Neutrophil (primary cell): ENCODE results near the gene ABCA3.

ENCODE experiments used
- H3K27ac ChIP-seq: fragments of 200-600 bp; sonication (generic); 2 replicates; pipeline ENCODE4 v1.5.1; 2016; ENCODE audit warnings: mild to moderate bottlenecking, moderate library complexity
- H3K27me3 ChIP-seq: fragments of 200-600 bp; sonication (generic); 2 replicates; pipeline ENCODE4 v1.6.0; 2016; ENCODE audit warnings: mild to moderate bottlenecking
- H3K36me3 ChIP-seq: fragments of 200-600 bp; sonication (generic); 2 replicates; pipeline ENCODE4 v1.5.1; 2017
- H3K4me1 ChIP-seq, 2 experiments: fragments of 200-600 bp in 1 of 2; sonication (generic) in 1 of 2; 1 replicate in 1 of 2; 2 replicates in 1 of 2; pipeline versions ENCODE4 v1.5.1 to v1.6.1; 2013 to 2016; ENCODE audit warnings: low read depth in 1 of 2, low read length in 1 of 2, mild to moderate bottlenecking in 1 of 2, moderate library complexity in 1 of 2; ENCODE audit not compliant: control insufficient read depth in 1 of 2, insufficient read depth in 1 of 2
- H3K4me3 ChIP-seq, 2 experiments: fragments of 200-600 bp in 1 of 2; sonication (generic) in 1 of 2; 1 replicate in 1 of 2; 2 replicates in 1 of 2; pipeline ENCODE4 v1.5.1; 2013 to 2016; ENCODE audit warnings: low read depth in 1 of 2, low read length in 1 of 2, mild to moderate bottlenecking in 1 of 2, moderate library complexity in 1 of 2
- H3K9me3 ChIP-seq: fragments of 200-600 bp; sonication (generic); 2 replicates; pipeline ENCODE4 v1.5.1; 2016
- TF ChIP-seq, protein P1 (sequence below): fragments of 200-600 bp; sonication (generic); IDR thresholded peaks from 2 replicates; pipeline ENCODE4 v1.5.1; 2016; ENCODE audit warnings: antibody characterized with exemption

The ABCA3 gene

DNA sequence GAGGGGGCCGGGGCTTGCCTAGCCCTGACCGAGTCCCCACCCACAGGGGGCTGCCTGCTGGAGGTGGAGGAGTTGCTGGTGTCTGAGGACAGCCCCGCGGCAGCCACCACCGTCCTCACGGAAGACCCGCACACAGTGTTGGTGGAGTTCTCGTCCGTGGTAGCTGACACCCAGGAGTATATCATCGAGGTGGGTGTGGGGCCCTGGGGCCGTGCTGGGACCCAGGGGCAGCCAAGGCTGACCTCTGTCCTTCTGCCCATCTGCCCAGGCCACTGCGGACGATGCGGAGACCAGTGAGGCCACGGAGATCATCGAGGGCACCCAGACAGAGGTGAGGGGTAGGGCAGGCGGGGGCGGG lies 105.7 kb downstream of the ABCA3 start:
- no peaks in the 10 kb centered on the region for H3K9me3 ChIP-seq
- H3K27me3 ChIP-seq, result peaks cover 45% of the 10 kb centered on the region
- H3K4me3 ChIP-seq, result no peak overlapping the region
- no peaks in the 10 kb centered on the region for H3K4me1 ChIP-seq
- TF ChIP-seq, protein P1, sequence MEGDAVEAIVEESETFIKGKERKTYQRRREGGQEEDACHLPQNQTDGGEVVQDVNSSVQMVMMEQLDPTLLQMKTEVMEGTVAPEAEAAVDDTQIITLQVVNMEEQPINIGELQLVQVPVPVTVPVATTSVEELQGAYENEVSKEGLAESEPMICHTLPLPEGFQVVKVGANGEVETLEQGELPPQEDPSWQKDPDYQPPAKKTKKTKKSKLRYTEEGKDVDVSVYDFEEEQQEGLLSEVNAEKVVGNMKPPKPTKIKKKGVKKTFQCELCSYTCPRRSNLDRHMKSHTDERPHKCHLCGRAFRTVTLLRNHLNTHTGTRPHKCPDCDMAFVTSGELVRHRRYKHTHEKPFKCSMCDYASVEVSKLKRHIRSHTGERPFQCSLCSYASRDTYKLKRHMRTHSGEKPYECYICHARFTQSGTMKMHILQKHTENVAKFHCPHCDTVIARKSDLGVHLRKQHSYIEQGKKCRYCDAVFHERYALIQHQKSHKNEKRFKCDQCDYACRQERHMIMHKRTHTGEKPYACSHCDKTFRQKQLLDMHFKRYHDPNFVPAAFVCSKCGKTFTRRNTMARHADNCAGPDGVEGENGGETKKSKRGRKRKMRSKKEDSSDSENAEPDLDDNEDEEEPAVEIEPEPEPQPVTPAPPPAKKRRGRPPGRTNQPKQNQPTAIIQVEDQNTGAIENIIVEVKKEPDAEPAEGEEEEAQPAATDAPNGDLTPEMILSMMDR, result no peak
- H3K36me3 ChIP-seq, result peaks cover 77% of the 10 kb centered on the region
- no peak overlapping the region for H3K27ac ChIP-seq

DNA sequence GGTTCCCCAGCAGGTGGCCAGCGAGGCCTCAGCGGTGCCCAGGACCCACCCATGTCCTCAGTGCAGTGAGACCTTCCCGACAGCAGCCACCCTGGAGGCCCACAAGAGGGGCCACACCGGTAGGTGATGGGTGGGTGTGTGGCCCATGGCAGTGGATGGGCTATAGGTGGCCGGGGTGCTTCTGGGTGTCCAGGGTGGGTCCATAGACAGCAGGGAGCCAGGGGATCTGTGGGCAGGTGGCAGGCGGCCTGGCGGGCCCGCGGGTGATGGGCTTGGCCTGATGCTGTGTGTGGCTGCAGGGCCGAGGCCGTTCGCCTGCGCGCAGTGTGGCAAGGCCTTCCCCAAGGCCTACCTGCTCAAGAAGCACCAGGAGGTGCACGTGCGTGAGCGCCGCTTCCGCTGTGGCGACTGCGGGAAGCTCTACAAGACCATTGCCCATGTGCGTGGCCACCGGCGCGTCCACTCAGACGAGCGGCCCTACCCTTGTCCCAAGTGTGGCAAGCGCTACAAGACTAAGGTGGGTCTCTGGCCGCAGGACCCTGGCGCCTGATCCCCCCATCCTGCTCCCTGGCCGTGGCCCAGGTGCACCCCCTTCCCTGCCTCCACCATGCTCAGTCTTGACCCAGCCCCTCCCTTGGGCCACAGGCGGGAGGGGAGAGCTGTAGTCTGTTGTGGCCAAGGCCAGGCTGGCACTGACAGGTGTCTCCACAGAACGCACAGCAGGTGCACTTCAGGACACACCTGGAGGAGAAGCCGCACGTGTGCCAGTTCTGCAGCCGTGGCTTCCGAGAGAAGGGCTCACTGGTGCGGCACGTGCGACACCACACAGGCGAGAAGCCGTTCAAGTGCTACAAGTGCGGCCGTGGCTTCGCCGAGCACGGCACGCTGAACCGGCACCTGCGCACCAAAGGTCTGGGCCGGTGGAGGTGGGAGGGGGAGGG lies 106.4 kb downstream of the ABCA3 start:
- Histone ChIP-seq H3K4me1 (no peaks in the 10 kb centered on the region), H3K36me3 (peaks cover 77% of the 10 kb centered on the region), H3K9me3 (no peaks in the 10 kb centered on the region), H3K4me3 (no peak overlapping the region), H3K27me3 (peaks cover 44% of the 10 kb centered on the region), H3K27ac (no peak overlapping the region)
- TF ChIP-seq, protein P1, result no peak

DNA sequence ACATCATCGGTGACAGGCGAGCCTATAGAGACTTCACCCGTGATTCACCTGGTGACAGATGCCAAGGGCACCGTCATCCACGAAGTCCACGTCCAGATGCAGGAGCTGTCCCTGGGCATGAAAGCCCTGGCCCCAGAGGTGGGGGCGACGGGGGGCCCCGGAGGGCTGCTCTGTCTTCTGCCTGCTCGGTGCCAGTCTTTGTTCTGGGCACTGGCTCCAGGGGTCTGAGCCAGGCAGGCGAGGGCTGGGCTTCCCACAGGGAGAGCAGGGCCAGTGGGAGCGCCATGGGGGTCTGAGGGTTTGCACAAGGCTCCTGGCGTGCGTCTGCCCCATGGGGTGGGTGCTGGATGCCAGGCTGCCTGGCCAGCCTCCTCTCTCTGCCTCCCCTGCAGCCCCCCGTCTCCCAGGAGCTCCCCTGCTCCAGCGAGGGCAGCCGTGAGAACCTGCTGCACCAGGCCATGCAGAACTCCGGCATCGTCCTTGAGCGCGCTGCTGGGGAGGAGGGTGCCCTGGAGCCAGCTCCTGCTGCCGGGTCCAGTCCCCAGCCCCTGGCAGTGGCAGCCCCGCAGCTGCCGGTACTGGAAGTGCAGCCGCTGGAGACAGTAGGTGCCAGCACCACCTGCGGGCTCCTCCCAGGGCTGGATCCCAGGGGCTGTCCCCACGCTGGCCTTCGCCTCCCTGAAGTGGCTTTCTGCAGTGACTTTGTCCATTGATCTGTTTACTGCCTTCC lies 107.3 kb downstream of the ABCA3 start:
- H3K27me3 ChIP-seq, result peaks cover 35% of the 10 kb centered on the region
- H3K4me3 ChIP-seq, result no peak overlapping the region
- no peaks in the 10 kb centered on the region for H3K9me3 ChIP-seq
- H3K27ac ChIP-seq, result no peak overlapping the region
- H3K4me1 ChIP-seq, result no peaks in the 10 kb centered on the region
- H3K36me3 ChIP-seq, result peaks cover 80% of the 10 kb centered on the region
- TF ChIP-seq, protein P1, result no peak

DNA sequence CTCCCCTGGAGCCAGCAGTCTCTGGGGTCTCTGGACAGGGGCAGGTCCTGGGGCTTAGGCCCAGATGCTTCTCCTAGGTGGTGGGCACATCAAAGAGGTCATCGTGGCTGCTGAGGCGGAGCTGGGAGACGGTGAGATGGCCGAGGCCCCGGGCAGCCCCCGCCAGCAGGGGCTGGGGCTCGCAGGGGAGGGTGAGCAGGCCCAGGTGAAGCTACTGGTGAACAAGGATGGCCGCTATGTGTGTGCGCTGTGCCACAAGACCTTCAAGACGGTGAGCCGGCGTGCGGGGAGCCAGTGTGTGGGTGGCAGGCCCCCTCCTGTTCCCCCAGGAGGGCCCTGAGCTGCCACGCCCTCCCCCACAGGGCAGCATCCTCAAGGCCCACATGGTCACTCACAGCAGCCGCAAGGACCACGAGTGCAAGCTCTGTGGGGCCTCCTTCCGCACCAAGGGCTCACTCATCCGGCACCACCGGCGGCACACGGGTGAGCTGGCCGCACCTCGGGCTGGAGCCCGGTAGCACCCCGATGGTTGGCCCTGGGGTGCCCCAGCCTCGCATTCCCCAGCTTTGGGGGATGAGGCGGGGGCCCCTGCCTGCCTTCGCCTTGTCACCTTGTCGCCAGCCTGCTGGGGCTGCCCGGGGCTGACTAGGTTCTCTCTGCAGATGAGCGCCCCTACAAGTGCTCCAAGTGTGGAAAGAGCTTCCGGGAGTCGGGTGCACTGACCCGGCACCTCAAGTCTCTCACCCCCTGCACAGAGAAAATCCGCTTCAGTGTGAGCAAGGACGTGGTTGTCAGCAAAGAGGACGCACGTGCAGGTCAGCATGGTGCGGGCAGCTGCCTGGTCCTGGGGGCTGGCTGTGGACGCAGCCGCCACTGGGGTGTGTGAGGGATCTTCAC lies 108.2 kb downstream of the ABCA3 start:
- H3K4me3 ChIP-seq, result no peak overlapping the region
- H3K9me3 ChIP-seq, result no peaks in the 10 kb centered on the region
- peaks cover 26% of the 10 kb centered on the region for H3K27me3 ChIP-seq
- H3K4me1 ChIP-seq, result no peaks in the 10 kb centered on the region
- TF ChIP-seq, protein P1, result no peak
- H3K27ac ChIP-seq, result no peak overlapping the region
- H3K36me3 ChIP-seq, result peaks cover 84% of the 10 kb centered on the region
